GM23338 (cell line): ENCODE results near the gene MAPRE2. TPM values are rescaled to one million over a fixed set of nuclear protein-coding genes. Genes with fewer than 3 reads are reported as not detected.

Experiments
- ATAC-seq: fragments of 200-7000 bp; cut with Tn5 transposase; 3 replicates; pipeline ENCODE4 v1.9.1; 2020
- DNase-seq: peaks from one replicate; pipeline ENCODE4 v3.0.0-alpha.2; 2015; ENCODE audit warnings: low spot score
- H2AFZ ChIP-seq: fragments of 200-600 bp; sonication (generic); 2 replicates; pipeline ENCODE4 v1.8.0; 2016; ENCODE audit warnings: antibody characterized with exemption, mild to moderate bottlenecking, moderate library complexity
- H3F3A ChIP-seq: fragments of 200-600 bp; sonication (generic); replicated peaks from 2 replicates; pipeline ENCODE4 v1.8.0; 2017; ENCODE audit warnings: antibody characterized with exemption, mixed run types, low read depth
- H3K27ac ChIP-seq: fragments of 200-600 bp; sonication (generic); 2 replicates; pipeline ENCODE4 v1.6.1; 2016; ENCODE audit warnings: low read depth
- H3K27me3 ChIP-seq: fragments of 200-600 bp; sonication (generic); 2 replicates; pipeline ENCODE4 v1.8.0; 2016; ENCODE audit warnings: mild to moderate bottlenecking, mixed run types, moderate library complexity; ENCODE audit not compliant: insufficient read depth
- H3K36me3 ChIP-seq: fragments of 200-600 bp; sonication (generic); 2 replicates; pipeline ENCODE4 v1.8.0; 2016; ENCODE audit warnings: mild to moderate bottlenecking; ENCODE audit not compliant: insufficient read depth
- H3K4me1 ChIP-seq: fragments of 200-600 bp; sonication (generic); 2 replicates; pipeline ENCODE4 v1.8.0; 2016; ENCODE audit warnings: mild to moderate bottlenecking, moderate library complexity; ENCODE audit not compliant: insufficient read depth
- H3K4me2 ChIP-seq: fragments of 200-600 bp; sonication (generic); 2 replicates; pipeline ENCODE4 v1.7.1; 2017; ENCODE audit warnings: mixed run types
- H3K4me3 ChIP-seq: fragments of 200-600 bp; sonication (generic); 2 replicates; pipeline ENCODE4 v1.6.1; 2016; ENCODE audit warnings: mixed run types
- H3K79me2 ChIP-seq: fragments of 200-600 bp; sonication (generic); replicated peaks from 2 replicates; pipeline ENCODE4 v1.8.0; 2017; ENCODE audit warnings: mild to moderate bottlenecking; ENCODE audit not compliant: insufficient read depth
- H3K9me2 ChIP-seq: fragments of 200-600 bp; sonication (generic); 2 replicates; pipeline ENCODE4 v1.8.0; 2017; ENCODE audit not compliant: insufficient read depth
- H4K20me1 ChIP-seq: fragments of 200-600 bp; sonication (generic); replicated peaks from 2 replicates; pipeline ENCODE4 v1.8.0; 2017; ENCODE audit warnings: mild to moderate bottlenecking; ENCODE audit not compliant: insufficient read depth
- H3K27ac Mint-ChIP-seq: 2 replicates; pipeline ENCODE4 v1.8.0; 2020; ENCODE audit warnings: inconsistent platforms, mild to moderate bottlenecking, moderate library complexity, mixed read lengths
- H3K27me3 Mint-ChIP-seq: 3 replicates; pipeline ENCODE4 v1.8.0; 2022; ENCODE audit warnings: low read depth, mild to moderate bottlenecking, moderate library complexity, mixed read lengths, inconsistent platforms; ENCODE audit not compliant: insufficient read depth, poor library complexity
- H3K36me3 Mint-ChIP-seq: 3 replicates; pipeline ENCODE4 v1.8.0; 2021; ENCODE audit warnings: low read depth, mild to moderate bottlenecking, inconsistent platforms, moderate library complexity, mixed read lengths
- H3K4me1 Mint-ChIP-seq: 3 replicates; pipeline ENCODE4 v1.8.0; 2020; ENCODE audit warnings: mild to moderate bottlenecking, inconsistent platforms, mixed read lengths
- H3K4me3 Mint-ChIP-seq: 3 replicates; pipeline ENCODE4 v1.8.0; 2021; ENCODE audit warnings: moderate library complexity, mild to moderate bottlenecking, inconsistent platforms, mixed read lengths
- H3K9me3 Mint-ChIP-seq: 3 replicates; pipeline ENCODE4 v1.8.0; 2020; ENCODE audit warnings: moderate library complexity, mild to moderate bottlenecking, inconsistent platforms, mixed read lengths
- CREB1 ChIP-seq: fragments of 250-450 bp; sonication (Bioruptor Pico); IDR thresholded peaks from 2 replicates; pipeline ENCODE4 v1.5.0; 2020; ENCODE audit warnings: low read depth, mild to moderate bottlenecking, moderate library complexity
- EZH2phosphoT487 ChIP-seq: fragments of 200-600 bp; sonication (generic); IDR thresholded peaks from one replicate; pipeline ENCODE4 v1.8.1; 2018; ENCODE audit warnings: antibody characterized with exemption; ENCODE audit not compliant: unreplicated experiment
- POLR2AphosphoS5 ChIP-seq: IDR thresholded peaks from 2 replicates; pipeline ENCODE4 v1.6.1; 2016; ENCODE audit warnings: antibody characterized with exemption, low read depth
- STAT1 ChIP-seq: IDR thresholded peaks from one replicate; pipeline ENCODE4 v1.6.1; 2016; ENCODE audit warnings: antibody characterized with exemption; ENCODE audit not compliant: unreplicated experiment
- ZNF114 ChIP-seq: fragments of 250-450 bp; sonication (Bioruptor Pico); IDR thresholded peaks from 2 replicates; pipeline ENCODE4 v1.5.0; 2020; ENCODE audit warnings: mild to moderate bottlenecking, moderate library complexity
- ZNF331 ChIP-seq: fragments of 250-450 bp; sonication (Bioruptor Pico); IDR thresholded peaks from 2 replicates; pipeline ENCODE4 v1.5.0; 2020; ENCODE audit warnings: low read depth, mild to moderate bottlenecking, moderate library complexity
- polyA plus RNA-seq: library from polyadenylated mRNA; unstranded; fragments of >200 nt; fragmentation: Nextera tagmentation; extraction: Ambion mirVana; gene quantifications from 2 replicates; pipeline ENCODE4 v1.2.1, GENCODE V29; 2016
- total RNA-seq: library from RNA; depleted of rRNA; stranded (reverse); fragments of >200 nt; shearing (Covaris generic); gene quantifications from 2 replicates; pipeline ENCODE4 v1.2.3, GENCODE V29; 2014
- TF ChIP-seq, protein P1 (sequence below): IDR thresholded peaks from one replicate; pipeline ENCODE4 v1.6.1; 2018; ENCODE audit warnings: antibody characterized with exemption; ENCODE audit not compliant: unreplicated experiment
- TF ChIP-seq, protein P2 (sequence below): IDR thresholded peaks from 2 replicates; pipeline ENCODE4 v1.6.1; 2016; ENCODE audit warnings: antibody characterized with exemption

The MAPRE2 gene
- total and polyA plus RNA-seq, 2 experiments from 2014 or later, result 17.8 to 40.4 TPM

DNA sequence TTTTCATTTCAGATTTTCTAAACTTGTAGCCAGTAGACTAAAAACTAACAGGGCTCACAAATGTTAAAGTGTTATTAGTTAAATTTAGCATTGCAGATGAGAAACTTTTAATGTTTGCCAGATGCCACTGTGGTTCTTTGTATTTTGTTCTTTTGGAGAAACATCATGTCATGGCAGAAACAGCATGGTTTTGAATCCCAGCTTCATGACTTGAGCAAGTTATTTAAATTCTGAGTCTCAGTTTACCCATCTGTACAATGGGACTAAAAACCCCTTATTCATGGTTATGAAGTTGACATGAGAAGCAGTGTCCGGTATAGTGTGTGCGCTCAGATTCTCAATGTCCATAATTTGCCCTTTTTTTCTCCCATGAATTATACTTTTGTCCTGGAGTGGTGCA lies 56.5 kb downstream of the MAPRE2 start (continued):
- TF ChIP-seq, protein P1, sequence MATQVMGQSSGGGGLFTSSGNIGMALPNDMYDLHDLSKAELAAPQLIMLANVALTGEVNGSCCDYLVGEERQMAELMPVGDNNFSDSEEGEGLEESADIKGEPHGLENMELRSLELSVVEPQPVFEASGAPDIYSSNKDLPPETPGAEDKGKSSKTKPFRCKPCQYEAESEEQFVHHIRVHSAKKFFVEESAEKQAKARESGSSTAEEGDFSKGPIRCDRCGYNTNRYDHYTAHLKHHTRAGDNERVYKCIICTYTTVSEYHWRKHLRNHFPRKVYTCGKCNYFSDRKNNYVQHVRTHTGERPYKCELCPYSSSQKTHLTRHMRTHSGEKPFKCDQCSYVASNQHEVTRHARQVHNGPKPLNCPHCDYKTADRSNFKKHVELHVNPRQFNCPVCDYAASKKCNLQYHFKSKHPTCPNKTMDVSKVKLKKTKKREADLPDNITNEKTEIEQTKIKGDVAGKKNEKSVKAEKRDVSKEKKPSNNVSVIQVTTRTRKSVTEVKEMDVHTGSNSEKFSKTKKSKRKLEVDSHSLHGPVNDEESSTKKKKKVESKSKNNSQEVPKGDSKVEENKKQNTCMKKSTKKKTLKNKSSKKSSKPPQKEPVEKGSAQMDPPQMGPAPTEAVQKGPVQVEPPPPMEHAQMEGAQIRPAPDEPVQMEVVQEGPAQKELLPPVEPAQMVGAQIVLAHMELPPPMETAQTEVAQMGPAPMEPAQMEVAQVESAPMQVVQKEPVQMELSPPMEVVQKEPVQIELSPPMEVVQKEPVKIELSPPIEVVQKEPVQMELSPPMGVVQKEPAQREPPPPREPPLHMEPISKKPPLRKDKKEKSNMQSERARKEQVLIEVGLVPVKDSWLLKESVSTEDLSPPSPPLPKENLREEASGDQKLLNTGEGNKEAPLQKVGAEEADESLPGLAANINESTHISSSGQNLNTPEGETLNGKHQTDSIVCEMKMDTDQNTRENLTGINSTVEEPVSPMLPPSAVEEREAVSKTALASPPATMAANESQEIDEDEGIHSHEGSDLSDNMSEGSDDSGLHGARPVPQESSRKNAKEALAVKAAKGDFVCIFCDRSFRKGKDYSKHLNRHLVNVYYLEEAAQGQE, result no peak
- TF ChIP-seq CREB1 (CRISPR knock-in tag) (no peak), ZNF331 (CRISPR knock-in tag) (no peak), EZH2phosphoT487 (no peak), ZNF114 (CRISPR knock-in tag) (no peak), POLR2AphosphoS5 (no peak)
- TF ChIP-seq, protein P2, sequence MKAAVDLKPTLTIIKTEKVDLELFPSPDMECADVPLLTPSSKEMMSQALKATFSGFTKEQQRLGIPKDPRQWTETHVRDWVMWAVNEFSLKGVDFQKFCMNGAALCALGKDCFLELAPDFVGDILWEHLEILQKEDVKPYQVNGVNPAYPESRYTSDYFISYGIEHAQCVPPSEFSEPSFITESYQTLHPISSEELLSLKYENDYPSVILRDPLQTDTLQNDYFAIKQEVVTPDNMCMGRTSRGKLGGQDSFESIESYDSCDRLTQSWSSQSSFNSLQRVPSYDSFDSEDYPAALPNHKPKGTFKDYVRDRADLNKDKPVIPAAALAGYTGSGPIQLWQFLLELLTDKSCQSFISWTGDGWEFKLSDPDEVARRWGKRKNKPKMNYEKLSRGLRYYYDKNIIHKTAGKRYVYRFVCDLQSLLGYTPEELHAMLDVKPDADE, result no peak

DNA sequence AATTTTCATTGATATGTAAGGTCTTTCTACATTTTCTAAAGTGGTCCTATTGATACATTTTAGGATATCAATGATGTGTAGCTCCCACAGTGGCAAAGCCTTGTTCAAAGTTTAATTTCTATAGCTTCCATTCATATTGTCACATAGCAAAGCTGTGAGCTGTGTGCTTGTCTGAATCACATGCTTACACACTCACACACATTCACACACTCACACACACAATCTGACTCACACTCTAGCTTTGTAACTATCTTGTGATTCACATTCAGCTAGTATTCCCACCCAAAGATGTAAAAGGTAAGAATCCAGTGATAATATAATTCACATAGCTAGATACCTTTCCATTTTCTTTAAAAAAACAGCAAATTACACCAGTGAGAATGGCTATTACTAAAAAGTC lies 58.7 kb downstream of the MAPRE2 start:
- no peak overlapping the region for H3K4me3 Mint-ChIP-seq
- no peak for DNase-seq
- H4K20me1 ChIP-seq, result no peaks in the 10 kb centered on the region; the same call in 1 of the 2 replicates

More for the DNA sequence above, 58.7 kb downstream of the MAPRE2 start:
- Histone ChIP-seq H3K27ac (no peak overlapping the region), H3F3A (no peaks in the 10 kb centered on the region), H3K36me3 (no peaks in the 10 kb centered on the region), H3K4me3 (no peak overlapping the region), H3K9me2 (no peaks in the 10 kb centered on the region), H3K4me1 (no peaks in the 10 kb centered on the region), H3K27me3 (no peaks in the 10 kb centered on the region), H3K4me2 (no peak overlapping the region), H2AFZ (no peak overlapping the region), H3K79me2 (no peaks in the 10 kb centered on the region; the same call in 1 of the 2 replicates)
- Mint-ChIP-seq H3K9me3 (no peaks in the 10 kb centered on the region), H3K36me3 (no peaks in the 10 kb centered on the region), H3K4me1 (no peaks in the 10 kb centered on the region), H3K27me3 (no peaks in the 10 kb centered on the region), H3K27ac (no peak overlapping the region)
- ATAC-seq, result no peak
- TF ChIP-seq ZNF114 (CRISPR knock-in tag) (no peak), POLR2AphosphoS5 (no peak), STAT1 (no peak), ZNF331 (CRISPR knock-in tag) (no peak), EZH2phosphoT487 (no peak)
- TF ChIP-seq, protein P1, result no peak
